HFF-Myc (cell line): ENCODE measurements around the gene HELZ2.

Experiments
- DNase-seq: peaks from one replicate; pipeline ENCODE4 v3.0.0-alpha.2; 2011; ENCODE audit warnings: low read depth; ENCODE audit errors: extremely low read depth
- H3K4me3 ChIP-seq: replicated peaks from 2 replicates; pipeline ENCODE4 v1.5.1; 2011; ENCODE audit warnings: low read depth, mild to moderate bottlenecking, control low read depth, low read length
- CTCF ChIP-seq: IDR thresholded peaks from 2 replicates; pipeline ENCODE4 v1.5.1; 2012; ENCODE audit warnings: mild to moderate bottlenecking, low read depth, low read length, control low read depth; ENCODE audit errors: missing control alignments

Gene HELZ2

GRCh38 chr20:63539092-63539430 lies 35.0 kb downstream of the HELZ2 start:
- TF ChIP-seq CTCF: no peak
- DNase-seq: no peak
- H3K4me3 ChIP-seq: no peak overlapping the region

GRCh38 chr20:63538204-63539091 lies 35.6 kb downstream of the HELZ2 start:
- no peak for TF ChIP-seq CTCF
- DNase-seq: no peak
- no peak overlapping the region for H3K4me3 ChIP-seq

- peak; percentile 86 for TF ChIP-seq CTCF
- peak; percentile 65 for DNase-seq
These were observed 36.4 kb downstream of the HELZ2 start for GRCh38 chr20:63537525-63538203.

GRCh38 chr20:63536997-63537524 lies 37.0 kb downstream of the HELZ2 start, which contains the start of gene PTK6:
PTK6 (minus strand) TSS chr20:63537376; CDS start chr20:63537314, 62 bp downstream.
- no peak within 1 kb of the TSS for H3K4me3 ChIP-seq
- no peak for DNase-seq
- TF ChIP-seq CTCF: no peak

More at GRCh38 chr20:63537525-63538203, 36.4 kb downstream of the HELZ2 start:
- no peak overlapping the region for H3K4me3 ChIP-seq

GRCh38 chr20:63536241-63536977 lies 37.6 kb downstream of the HELZ2 start:
- TF ChIP-seq CTCF: no peak
- DNase-seq: no peak
- H3K4me3 ChIP-seq: no peak overlapping the region

DNA sequence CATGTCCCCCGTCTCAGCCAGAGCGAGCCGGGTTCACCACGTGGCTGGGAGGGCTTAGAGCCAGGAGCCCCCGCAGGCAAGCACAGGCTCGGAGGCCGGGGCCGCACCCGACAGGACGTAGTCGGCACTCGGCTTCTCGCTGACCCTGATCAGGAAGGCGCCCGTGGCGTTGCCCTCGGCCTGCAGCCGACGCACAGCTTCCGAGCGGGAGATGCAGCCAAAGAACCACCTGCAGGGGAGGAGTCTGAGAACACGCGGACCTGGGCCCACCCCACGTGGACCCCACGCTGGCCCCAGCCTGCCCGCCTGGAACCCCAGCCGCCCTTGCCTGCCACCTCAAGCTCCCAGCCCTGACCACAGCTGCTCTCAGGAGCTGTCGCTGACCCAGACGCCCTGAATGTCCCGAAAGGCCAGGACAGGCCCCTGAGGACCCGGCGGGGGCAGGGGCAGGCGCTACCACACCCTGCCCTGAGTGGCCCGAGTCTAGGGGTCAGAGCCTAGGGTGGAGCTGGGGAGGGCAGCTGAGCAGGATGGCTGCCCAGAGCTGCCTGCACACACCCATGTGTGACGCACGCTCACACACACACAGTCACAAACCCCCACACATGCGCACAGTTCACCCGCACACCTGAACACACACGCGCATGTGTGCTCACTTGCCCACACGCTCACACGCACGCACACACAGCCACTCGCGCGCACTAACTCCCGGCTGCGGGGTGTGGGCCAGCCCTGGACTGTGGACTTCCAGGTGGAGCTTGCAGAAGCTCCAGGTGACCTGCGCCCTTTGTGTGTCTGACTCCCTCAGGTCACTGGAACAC lies 39.0 kb downstream of the HELZ2 start:
- TF ChIP-seq CTCF: no peak
- H3K4me3 ChIP-seq: no peak overlapping the region
- no peak for DNase-seq
